ENCODE data around the gene IL16.

The IL16 gene

GRCh38 chr15:81278306-81279029 is 81.8 kb downstream of the IL16 start:
- no peak for DNase-seq

- DNase-seq = no peak
Measured at GRCh38 chr15:81279621-81280485, 83.2 kb downstream of the IL16 start.

- DNase-seq = no peak
Measured at GRCh38 chr15:81280696-81281455, 84.2 kb downstream of the IL16 start.

- no peak for DNase-seq
Measured at GRCh38 chr15:81281456-81281735, 84.7 kb downstream of the IL16 start.

- no peak for DNase-seq
Measured at GRCh38 chr15:81281766-81282605, 85.3 kb downstream of the IL16 start.

- DNase-seq = no peak
Measured at GRCh38 chr15:81282606-81282895, 85.9 kb downstream of the IL16 start.

- no peak for DNase-seq
Measured at GRCh38 chr15:81282911-81283310, 86.2 kb downstream of the IL16 start.

GRCh38 chr15:81284256-81285031 is 87.8 kb downstream of the IL16 start:
- DNase-seq = no peak

- no peak for DNase-seq
Measured at GRCh38 chr15:81285461-81285860, 88.8 kb downstream of the IL16 start.

- DNase-seq = no peak
Measured at GRCh38 chr15:81286621-81287121, 90.0 kb downstream of the IL16 start.

- no peak for DNase-seq
Measured at GRCh38 chr15:81288040-81288439, 91.4 kb downstream of the IL16 start.

GRCh38 chr15:81288616-81289015 is 91.9 kb downstream of the IL16 start:
- DNase-seq = no peak

- peak; percentile 39 for DNase-seq
Measured at GRCh38 chr15:81289910-81290309, 93.2 kb downstream of the IL16 start.

GRCh38 chr15:81291916-81292522 is 95.3 kb downstream of the IL16 start:
- no peak for DNase-seq

GRCh38 chr15:81292523-81293001 is 95.9 kb downstream of the IL16 start:
- no peak for DNase-seq

- no peak for DNase-seq
Measured at GRCh38 chr15:81293728-81294515, 97.2 kb downstream of the IL16 start.

GRCh38 chr15:81294516-81294880 is 97.8 kb downstream of the IL16 start:
- DNase-seq = no peak

GRCh38 chr15:81295486-81296121 is 98.9 kb downstream of the IL16 start:
- DNase-seq = no peak

GRCh38 chr15:81296186-81296585 is 99.5 kb downstream of the IL16 start:
- DNase-seq = no peak

GRCh38 chr15:81296673-81297072 is 100.0 kb downstream of the IL16 start:
- no peak for DNase-seq
